ENCODE data around the gene TMEFF2.

DNA sequence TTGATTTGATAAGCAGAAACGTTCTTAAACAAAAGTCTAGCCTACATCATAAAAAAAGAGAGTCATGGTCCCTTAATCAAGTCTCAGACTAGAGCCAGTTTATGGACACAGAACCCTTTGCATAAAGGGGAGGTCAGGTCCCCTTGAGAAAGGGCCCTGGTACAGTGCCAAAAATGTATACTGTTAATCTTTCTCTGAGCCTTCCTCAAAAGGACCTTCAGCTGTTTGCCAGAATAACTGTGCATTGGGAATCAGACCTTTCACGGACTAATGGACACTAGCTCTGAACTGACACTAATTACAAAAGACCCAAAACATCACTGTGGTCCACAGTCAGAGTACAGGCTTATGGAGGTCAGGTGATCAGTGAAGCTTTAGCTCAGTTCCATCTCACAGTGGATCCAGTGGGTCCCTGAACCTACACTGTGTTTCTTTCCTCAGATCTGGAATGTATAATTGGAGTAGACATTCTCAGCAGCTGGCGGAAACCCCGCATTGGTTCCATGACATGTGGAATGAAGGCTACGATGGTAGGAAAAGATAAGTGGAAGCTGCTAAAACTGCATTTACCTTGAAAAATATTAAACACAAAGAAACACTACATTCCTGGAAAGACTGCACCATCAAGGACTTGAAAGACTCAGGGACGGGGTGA, 151.4 kb downstream of the TMEFF2 start:
- TF ChIP-seq, protein P1, sequence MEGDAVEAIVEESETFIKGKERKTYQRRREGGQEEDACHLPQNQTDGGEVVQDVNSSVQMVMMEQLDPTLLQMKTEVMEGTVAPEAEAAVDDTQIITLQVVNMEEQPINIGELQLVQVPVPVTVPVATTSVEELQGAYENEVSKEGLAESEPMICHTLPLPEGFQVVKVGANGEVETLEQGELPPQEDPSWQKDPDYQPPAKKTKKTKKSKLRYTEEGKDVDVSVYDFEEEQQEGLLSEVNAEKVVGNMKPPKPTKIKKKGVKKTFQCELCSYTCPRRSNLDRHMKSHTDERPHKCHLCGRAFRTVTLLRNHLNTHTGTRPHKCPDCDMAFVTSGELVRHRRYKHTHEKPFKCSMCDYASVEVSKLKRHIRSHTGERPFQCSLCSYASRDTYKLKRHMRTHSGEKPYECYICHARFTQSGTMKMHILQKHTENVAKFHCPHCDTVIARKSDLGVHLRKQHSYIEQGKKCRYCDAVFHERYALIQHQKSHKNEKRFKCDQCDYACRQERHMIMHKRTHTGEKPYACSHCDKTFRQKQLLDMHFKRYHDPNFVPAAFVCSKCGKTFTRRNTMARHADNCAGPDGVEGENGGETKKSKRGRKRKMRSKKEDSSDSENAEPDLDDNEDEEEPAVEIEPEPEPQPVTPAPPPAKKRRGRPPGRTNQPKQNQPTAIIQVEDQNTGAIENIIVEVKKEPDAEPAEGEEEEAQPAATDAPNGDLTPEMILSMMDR (conservative IDR thresholded peaks at IDR 0.05; ENCODE audit: low read length) = no peak
- no peak for TF ChIP-seq EZH2phosphoT487 (IDR thresholded peaks at IDR 0.05; ENCODE audit: borderline replicate concordance)

Measured in Loucy (cell line).